Fibroblast of pulmonary artery (primary cell): Measurements from ENCODE around the gene APOA4.

ENCODE experiments used
- DNase-seq: peaks from one replicate; pipeline ENCODE4 v3.0.0-alpha.2; 2010; ENCODE audit warnings: low read depth
- H3K4me3 ChIP-seq: replicated peaks from 2 replicates; pipeline ENCODE4 v1.5.1; 2011; ENCODE audit warnings: low read depth, mild to moderate bottlenecking, control low read depth, low read length, moderate library complexity
- TF ChIP-seq, protein P1 (sequence below): IDR thresholded peaks from 2 replicates; pipeline ENCODE4 v1.5.1; 2011; ENCODE audit warnings: mild to moderate bottlenecking, control low read depth, low read length, inconsistent platforms; ENCODE audit errors: missing control alignments

The APOA4 gene

DNA sequence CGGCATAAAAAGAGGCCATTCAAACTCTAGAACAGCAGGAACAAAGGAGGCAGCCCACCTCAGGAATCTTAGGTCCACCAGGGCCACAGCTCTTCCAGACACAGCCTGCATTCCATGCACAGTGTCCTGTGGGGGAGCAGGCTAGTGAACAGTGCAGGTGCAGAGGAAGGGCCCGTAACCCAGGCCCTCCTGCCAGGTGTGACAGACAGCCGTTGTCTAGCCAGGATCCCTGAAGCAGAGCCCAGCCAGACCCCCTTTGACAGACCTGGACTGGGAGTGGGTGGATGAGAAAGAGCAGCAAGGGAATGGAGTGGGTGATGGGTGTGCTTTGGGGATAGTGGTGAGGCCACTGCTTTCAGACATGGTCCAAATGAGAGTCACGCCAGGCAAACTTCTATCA is 34.1 kb downstream of the APOA4 start:
- TF ChIP-seq, protein P1, sequence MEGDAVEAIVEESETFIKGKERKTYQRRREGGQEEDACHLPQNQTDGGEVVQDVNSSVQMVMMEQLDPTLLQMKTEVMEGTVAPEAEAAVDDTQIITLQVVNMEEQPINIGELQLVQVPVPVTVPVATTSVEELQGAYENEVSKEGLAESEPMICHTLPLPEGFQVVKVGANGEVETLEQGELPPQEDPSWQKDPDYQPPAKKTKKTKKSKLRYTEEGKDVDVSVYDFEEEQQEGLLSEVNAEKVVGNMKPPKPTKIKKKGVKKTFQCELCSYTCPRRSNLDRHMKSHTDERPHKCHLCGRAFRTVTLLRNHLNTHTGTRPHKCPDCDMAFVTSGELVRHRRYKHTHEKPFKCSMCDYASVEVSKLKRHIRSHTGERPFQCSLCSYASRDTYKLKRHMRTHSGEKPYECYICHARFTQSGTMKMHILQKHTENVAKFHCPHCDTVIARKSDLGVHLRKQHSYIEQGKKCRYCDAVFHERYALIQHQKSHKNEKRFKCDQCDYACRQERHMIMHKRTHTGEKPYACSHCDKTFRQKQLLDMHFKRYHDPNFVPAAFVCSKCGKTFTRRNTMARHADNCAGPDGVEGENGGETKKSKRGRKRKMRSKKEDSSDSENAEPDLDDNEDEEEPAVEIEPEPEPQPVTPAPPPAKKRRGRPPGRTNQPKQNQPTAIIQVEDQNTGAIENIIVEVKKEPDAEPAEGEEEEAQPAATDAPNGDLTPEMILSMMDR, result no peak
- no peak overlapping the region for H3K4me3 ChIP-seq
- no peak for DNase-seq

DNA sequence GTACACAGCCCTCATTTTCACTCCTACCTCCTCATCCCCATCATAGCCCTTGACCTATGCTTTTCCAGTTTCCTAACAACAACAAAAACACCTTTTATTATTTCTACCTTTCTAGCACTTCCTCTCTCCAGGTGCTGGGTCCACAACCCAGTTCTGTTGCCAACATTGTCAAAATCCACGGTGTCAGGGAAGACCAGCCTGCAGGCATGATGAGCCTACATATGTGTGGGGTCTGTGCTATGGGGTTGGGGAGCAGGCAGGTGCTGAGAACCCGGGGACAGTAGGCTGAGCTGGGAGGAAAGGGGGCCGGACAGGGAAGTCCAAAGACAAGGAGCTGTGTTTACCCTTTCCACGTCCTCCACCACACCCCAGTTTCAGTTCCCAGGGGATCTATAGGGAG is 34.6 kb downstream of the APOA4 start:
- no peak for DNase-seq
- TF ChIP-seq, protein P1, result no peak
- H3K4me3 ChIP-seq, result peak overlapping the region; percentile 72

- DNase-seq, result peak; percentile 73
- TF ChIP-seq, protein P1, result no peak
- H3K4me3 ChIP-seq, result peak within 1 kb of the TSS; percentile 72
Observed at GRCh38 chr11:116787786-116788486, 35.2 kb downstream of the APOA4 start, which contains the start of gene ZPR1. ZPR1 (minus strand) TSS chr11:116788023; CDS start chr11:116787990, 33 bp downstream.

DNA sequence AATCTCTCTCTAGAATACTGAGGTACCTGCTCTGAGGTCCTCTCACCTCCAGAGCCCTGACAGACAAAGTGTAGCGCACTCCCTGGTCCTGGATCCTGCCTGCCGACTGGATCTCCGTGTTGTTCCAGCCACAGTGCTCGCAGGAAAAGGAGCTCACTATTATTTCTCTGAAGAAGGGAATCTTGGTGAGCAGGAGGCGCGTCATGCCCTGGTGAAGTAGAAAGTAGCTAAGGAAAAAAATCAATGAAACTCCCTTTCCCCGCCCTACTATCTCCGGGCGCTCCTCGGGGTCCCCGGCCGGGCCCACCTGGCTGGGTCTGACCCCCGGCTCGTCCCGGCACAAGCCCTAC is 35.7 kb downstream of the APOA4 start:
- DNase-seq, result no peak
- TF ChIP-seq, protein P1, result no peak
- H3K4me3 ChIP-seq, result peak overlapping the region; percentile 72

GRCh38 chr11:116786966-116787365 is 36.1 kb downstream of the APOA4 start:
- DNase-seq, result no peak
- TF ChIP-seq, protein P1, result no peak
- peak overlapping the region; percentile 72 for H3K4me3 ChIP-seq

DNA sequence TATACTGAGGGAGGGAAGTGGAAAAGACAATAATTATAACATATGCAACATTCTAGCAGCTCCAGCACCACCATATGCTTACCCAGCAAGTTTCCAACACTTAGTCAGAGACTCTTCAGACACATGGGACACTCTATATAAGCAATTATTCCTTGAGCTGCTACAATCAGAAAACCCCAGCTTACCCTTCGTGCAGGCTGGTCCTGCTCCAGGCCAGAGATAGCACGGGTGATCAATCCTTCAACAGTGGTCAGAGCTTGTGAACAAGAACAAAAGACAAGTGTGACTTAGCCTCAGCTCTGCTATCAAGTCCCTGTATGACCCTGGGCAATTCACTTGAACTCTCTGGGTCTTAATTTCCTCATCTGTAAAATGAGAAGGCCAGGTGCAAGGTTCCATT is 36.8 kb downstream of the APOA4 start:
- TF ChIP-seq, protein P1, result no peak
- no peak overlapping the region for H3K4me3 ChIP-seq
- no peak for DNase-seq

DNA sequence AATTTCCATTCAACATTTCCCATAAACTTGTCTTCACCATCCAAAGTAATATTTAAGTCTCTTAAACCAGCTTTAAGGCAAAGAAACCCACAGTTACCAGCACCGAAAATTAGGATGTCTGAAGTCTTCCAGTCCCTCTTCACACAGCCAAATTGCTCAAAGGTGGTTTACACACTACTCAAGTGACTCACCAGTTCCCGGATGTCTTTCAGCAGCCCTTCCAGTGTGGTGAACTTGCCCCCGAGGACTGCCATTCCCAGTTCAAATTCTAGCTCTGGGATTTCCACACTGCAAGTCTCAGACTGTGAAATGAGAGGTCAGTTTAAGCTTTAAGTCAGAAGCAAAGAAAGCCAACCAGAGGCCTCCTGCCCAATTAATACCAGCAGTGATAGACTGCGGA is 40.4 kb downstream of the APOA4 start:
- no peak overlapping the region for H3K4me3 ChIP-seq
- TF ChIP-seq, protein P1, result no peak
- peak; percentile 64 for DNase-seq
